ENCODE results near the gene PRKACG.

The PRKACG gene

DNA sequence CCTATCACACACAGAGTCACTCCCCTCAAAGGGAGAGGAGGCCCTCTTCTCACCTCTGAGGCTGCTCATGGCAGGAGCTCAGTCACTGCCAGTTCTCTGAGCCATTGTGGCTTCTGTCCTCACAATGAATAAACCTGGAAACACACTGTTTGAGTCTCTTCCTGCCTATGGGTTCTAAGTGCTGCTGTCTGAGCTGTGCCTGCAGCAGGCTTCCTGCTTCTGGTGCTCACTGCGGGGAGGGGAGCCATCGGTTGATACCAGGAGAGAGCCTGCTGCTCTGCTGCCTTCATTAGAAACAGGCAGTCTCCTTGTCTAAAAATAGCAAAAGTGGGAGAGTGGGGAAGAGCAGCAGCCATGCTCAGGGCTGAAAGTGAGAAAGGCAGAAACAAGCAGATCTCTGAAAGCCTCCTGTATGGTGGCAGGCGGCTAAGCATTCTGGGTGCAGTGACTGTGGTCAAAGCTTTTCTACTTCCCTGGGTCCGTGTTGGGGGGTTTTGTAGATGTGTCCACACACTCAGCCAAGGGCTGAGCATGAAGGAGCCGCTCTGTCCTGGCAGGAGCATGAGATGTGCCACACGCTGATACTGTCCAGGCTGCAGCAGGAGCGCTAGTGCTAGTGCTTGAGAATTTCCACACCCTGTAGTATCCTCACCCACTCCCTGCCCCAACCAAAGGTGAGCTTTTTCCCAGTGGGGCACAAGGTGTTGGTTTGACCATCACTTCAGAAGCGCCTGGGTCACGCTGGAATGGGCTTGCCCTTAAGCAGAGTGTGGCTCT, 34.2 kb downstream of the PRKACG start:
- DNase-seq = no peak

DNA sequence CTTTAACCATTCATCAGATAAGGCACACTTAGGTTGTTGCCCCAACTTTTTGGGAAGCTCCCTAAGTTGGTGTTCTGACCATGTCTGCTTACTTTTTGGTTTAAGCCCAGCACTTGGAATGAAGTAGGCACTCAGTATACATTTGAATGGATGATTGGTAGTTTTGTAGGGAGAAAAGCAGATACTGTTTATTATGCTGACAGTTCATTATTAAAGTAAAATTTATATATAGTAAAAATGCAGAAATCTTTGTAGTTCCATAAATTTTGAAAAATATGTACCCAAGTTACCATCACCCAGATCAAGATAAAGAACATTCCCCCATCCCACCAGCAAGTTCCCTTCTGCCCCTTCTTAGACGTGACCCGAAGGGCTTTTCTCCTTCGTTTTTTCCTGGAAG, 35.4 kb downstream of the PRKACG start:
- no peak for DNase-seq

DNA sequence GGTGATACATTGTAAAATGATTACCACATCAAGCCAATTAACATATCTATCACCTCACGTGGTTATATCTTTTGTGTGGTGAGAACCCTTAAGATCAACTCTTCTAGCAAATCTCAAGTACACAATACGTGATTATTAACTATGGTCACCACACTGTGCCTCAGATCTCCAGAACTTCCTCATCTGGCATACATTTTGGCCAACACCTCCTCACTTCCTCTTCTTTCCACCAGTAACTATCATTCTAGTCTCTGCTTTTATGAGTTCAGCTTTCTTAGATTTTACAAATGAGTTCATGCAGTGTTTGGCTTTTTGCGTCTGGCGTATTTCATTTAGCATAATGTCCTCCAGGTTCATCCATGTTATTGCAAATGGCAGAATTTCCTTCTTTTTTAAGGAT, 35.8 kb downstream of the PRKACG start:
- peak; percentile 84 for DNase-seq

DNA sequence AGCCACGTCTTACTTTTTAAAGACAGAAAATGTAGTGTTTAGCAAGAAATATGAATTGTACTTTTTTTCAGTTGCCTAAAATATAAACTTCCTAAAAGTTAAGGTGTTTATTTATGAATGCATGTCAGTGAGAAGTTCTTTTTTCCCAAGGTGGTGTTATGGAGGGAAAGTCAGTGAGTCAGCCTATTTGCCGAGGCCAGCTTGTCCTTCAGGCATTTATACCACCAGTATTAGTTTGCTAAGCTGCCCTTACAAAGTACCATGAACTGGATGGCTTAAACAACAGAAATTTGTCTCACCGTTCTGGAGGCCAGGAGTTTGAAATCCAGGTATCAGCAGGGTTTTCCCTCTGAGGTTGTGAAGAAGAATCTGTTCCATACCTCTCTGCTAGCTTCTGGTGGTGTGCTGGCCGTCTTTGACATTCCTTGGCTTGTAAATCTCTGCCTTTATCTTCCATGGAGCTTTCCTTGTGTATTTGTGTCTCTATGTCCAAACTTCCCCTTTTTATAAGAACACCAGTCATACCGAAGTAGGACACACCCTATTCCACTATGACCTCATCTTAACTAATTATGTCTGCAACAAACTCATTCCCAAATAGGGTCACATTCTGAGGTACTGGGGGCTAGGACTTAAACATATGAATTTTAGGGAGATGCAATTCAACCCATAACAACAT, 38.4 kb downstream of the PRKACG start:
- peak; percentile 87 for DNase-seq

DNA sequence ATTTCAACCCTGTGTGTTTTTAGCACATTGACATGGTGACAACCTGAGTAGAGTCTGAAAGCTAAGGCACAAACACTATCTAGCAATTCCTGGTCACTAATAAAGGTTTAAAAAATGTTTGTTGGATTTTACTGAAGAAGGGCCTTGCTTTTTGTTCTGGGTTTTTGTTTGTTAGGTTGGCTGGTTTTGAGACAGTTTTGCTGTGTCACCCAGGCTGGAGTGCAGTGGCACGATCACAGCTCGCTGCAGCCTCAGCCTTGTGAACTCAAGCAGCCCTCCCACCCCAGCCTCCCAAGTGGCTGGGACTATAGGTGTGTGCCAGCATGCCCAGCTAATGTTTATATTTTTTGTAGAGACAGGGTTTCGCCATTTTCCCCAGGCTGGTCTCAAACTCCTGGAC, 39.0 kb downstream of the PRKACG start:
- DNase-seq = no peak

DNA sequence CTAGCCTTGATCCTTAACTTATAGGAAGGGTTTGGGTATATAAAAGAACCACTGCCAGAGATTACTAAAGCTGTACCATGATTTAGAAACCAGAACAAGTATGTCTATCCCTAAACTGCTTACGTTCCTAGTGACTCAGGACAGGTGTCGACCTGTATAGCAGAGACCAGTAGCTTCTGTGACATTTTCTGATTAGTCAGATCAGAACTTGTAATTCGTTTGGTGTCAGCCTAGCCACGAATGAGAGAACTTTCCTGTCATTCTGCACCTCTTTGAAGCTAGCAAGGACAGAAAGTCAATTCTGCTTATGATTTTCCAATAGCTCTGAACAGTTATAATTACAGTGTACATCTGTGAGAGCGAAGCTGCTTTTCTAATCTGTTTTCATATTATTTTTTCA, 39.5 kb downstream of the PRKACG start:
- no peak for DNase-seq

DNA sequence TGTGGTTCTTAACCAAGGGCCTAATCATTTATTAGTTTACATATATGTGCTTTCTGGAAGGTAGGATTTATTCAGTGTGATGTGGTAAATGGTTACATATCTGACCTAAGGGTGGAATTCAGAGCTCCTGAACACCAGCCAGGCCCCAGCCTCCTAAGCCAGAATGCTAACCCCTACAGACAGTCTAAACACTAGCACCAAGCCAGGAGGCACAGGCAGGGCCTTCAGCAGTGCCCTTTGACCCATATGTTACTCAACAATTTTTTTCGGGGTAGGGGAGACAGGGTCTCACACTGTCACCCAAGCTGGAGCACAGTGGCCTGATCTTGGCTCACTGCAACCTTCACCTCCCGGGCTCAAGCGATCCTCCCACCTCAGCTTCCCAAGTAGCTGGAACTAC, 40.3 kb downstream of the PRKACG start:
- no peak for DNase-seq

DNA sequence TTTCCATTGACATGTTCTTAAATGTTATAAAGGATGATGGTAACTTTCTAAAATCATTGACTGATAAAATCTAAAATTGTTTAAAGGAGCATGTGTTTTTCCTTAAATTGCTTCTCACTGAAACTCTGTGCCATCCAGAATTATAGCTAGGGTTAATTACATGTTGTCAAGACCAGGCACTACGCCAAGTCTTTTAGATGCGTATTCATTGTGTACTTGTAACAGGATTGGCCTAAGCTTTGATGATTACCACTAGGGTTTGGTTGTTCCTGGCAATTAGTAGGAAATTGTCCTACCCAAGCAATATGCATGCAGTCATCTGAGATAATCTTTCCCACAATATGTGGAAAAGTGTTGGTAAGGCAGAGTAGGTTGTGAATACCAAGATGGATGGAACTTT, 43.8 kb downstream of the PRKACG start:
- DNase-seq = no peak

DNA sequence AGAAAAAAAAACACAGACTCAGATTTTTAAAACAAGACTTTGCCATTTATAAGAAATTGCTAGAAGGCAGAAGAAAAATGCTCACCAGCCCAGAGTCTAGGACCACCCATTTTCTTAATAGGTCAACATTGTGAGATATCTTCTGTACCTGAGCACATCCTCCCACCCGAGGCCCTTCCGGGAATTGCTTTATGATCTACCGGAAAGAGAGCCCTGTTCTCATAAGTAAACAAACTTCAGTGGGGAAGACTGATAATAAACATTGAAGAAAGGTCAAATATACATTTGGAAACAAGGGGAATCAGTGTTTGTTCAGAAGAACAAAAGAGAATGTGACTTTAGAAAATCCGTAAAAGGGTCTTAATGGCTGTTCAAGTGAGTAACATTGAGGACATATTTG, 44.4 kb downstream of the PRKACG start:
- no peak for DNase-seq

DNA sequence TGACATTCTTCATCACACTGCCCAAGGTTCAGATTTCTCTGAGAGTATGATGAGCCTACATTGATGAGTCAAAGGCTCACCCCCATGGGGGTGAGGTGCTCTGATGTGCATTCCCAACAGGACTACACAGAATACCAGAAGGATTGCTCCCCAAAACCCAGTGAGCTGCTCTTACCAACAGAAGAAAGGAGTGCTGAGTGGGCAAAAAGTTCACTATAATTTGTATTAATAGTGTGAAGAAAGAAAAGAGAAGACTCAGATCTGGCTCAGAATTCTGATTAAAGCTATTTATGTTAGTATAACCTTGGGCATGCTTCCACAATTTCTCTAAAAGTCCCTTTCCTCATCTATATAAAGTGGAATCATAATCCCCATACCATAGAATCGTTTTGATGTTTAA, 46.1 kb downstream of the PRKACG start:
- DNase-seq = no peak

DNA sequence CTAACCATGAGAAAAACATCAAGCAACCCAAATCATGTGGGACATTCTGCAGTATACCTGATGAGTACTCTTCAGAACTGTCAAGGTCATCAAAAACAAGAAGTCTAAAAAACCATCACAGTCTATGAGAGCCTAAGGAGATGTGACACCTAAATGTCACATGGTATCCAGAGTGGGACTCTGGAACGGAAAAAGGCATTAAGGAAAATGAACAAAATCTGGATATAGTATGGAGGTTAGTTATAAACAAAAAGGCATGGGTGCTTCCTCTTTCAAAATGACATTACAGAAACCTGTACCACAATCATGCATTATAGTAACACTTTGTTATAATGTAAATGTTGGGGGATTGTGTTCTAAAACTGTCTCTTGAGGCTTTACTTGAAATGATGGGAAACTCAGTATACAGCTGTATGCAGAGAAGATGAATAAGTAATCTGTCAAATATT, 47.4 kb downstream of the PRKACG start:
- DNase-seq = no peak

DNA sequence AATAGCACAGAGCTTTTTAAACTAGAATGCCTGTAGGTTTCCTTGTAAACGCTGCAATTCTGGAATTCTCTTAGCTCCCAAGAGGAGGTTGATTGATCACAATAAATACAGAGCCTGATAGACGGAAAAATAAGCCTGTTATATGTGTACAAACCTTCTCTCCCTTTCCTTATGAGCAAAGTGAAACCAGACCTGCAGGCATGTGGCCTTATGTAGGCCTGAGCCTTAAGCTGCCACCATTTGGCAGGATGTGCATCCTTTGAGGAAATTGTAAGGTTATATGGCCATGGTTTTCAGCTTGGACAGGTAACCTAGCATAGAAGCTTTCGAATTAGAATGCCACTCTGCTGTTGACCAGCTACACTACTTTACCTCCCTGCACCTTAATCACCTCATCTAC, 49.1 kb downstream of the PRKACG start:
- DNase-seq = no peak

DNA sequence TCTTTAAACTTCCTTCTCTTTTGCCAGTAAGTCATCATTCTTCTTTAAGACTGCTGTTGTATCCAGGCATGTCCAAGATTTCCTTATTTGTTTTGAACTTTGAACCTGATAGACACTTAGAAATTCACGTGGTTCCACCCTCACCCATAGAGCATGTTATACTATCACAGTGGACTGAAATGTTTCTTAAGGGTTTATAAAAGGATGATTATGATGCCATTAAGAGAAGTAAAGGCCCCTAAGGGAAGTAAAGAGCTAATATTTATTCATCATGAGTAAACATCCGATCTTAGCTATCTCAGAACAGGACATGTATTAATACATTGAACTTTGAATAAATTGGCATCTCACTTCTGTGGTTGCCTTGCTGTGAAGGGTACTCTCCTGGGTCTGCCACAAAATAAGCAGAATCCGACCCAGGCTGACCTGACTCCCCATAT, 49.8 kb downstream of the PRKACG start:
- no peak for DNase-seq

DNA sequence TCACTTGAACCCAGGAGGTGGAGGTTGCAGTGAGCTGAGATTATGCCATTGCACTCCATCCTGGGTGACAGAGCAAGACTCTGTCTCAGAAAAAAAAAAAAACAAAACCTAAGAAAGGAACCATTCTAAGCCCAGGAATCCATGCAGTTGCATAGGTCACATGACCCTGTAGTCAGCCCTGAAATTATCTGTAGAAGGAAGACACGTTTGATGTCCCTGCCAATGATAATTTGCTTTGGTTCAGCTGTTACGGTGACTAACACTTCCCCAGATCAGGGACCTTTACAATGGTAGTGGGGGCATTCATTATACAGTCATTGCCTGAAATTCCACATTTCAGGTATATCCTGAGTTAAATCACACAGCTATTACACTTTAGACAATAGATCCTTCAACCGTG, 50.5 kb downstream of the PRKACG start:
- no peak for DNase-seq
